ENCODE measurements around the gene NOVA1.

NOVA1 gene

DNA sequence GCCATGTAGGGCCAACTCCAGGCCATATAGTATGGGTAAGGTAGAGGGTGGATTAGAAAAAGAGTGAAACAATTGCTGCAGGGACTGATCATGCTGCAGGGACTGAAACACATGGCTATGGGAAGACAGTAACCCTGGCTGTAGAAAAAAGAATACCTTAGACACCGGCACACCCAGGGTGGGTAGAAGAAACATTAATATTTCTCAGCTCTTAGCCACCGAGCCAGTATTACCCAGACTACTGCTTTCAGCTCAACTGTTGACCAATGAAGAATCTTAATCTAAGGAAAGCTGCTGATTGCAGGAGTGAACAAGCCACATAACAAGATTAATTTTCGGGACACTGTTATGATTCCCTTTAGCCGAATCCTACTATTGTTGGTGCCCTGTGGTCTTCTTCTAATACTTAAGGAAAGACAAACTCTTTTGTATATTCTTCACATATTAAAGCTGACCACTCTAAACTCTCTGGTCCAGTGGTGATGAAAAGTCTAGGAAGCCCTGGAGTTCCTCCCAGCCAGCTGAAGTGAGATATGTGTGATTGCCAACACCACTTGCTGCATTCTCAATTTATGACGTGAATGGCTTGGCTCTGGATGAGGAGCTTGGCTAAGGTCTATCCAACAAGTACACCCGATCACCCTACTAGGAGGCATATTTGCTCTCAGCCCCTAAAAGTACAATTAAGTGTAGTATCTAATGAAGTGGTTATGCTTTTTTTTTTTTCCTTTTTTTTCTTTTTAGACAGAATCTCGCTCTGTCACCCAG is 69.2 kb downstream of the NOVA1 start:
- H3K27ac ChIP-seq, result no peak overlapping the region

DNA sequence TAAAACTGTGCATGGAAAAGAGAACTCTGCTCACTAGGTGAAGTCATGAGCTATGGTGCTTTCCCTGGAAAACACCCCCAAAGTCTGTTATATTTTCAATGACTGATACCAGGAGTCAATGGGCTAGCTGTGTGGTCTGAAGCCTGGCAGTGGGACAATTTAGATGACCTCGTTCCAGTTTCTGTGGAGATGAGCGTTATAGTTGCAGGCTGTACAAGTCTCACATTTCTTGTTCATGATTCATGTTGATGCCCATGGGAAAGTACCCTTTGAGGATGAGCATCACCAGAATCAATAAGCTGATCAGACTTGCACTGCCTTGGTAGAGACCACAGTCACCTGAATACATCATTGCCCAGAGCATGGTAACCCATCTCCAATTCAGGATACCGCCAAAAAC is 70.7 kb downstream of the NOVA1 start:
- Histone ChIP-seq H3K9me3 (ENCODE audit: control insufficient read depth, low read length) (no peaks in the 10 kb centered on the region), H3K4me1 (no peaks in the 10 kb centered on the region), H3K36me3 (ENCODE audit: control insufficient read depth, insufficient read depth, low read length) (no peaks in the 10 kb centered on the region), H3K4me2 (ENCODE audit: low read length) (no peak overlapping the region), H3K79me2 (no peaks in the 10 kb centered on the region), H3K9ac (no peak overlapping the region), H3K27me3 (ENCODE audit: control insufficient read depth, insufficient read depth, low read length) (no peaks in the 10 kb centered on the region), H3K27ac (no peak overlapping the region), H3K4me3 (ENCODE audit: low read depth, low read length) (no peak overlapping the region), H2AFZ (no peak overlapping the region)
- TF ChIP-seq, protein P1, sequence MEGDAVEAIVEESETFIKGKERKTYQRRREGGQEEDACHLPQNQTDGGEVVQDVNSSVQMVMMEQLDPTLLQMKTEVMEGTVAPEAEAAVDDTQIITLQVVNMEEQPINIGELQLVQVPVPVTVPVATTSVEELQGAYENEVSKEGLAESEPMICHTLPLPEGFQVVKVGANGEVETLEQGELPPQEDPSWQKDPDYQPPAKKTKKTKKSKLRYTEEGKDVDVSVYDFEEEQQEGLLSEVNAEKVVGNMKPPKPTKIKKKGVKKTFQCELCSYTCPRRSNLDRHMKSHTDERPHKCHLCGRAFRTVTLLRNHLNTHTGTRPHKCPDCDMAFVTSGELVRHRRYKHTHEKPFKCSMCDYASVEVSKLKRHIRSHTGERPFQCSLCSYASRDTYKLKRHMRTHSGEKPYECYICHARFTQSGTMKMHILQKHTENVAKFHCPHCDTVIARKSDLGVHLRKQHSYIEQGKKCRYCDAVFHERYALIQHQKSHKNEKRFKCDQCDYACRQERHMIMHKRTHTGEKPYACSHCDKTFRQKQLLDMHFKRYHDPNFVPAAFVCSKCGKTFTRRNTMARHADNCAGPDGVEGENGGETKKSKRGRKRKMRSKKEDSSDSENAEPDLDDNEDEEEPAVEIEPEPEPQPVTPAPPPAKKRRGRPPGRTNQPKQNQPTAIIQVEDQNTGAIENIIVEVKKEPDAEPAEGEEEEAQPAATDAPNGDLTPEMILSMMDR (IDR thresholded peaks at IDR 0.05), result no peak

More for the DNA sequence above, 69.2 kb downstream of the NOVA1 start:
- Histone ChIP-seq H3K27me3 (ENCODE audit: control insufficient read depth, insufficient read depth, low read length) (no peaks in the 10 kb centered on the region), H3K36me3 (ENCODE audit: control insufficient read depth, insufficient read depth, low read length) (no peaks in the 10 kb centered on the region), H3K4me1 (no peaks in the 10 kb centered on the region), H3K9me3 (ENCODE audit: control insufficient read depth, low read length) (no peaks in the 10 kb centered on the region), H3K4me3 (ENCODE audit: low read depth, low read length) (no peak overlapping the region), H3K4me2 (ENCODE audit: low read length) (no peak overlapping the region), H3K9ac (no peak overlapping the region), H3K79me2 (no peaks in the 10 kb centered on the region), H2AFZ (no peak overlapping the region)
- TF ChIP-seq, protein P1 (IDR thresholded peaks at IDR 0.05), result no peak

DNA sequence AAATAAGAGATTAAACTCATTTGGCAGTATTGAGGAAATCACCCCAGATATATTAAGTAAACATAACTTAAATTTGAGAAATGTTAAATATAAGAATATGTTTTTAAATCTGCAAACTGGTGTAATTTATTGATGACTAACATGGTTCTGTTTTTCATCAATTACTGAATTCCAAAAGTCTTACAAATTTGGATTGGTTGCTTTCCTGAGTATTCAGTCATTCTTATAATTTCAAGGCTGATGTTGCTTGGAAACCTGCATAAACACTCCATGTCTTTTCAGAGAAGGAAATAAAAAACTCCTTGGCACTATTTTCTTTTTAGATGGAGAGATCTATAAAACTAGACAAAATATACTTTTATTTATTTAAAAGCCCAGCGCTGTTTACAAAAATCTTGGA is 71.7 kb downstream of the NOVA1 start:
- no peaks in the 10 kb centered on the region for H3K27me3 ChIP-seq (ENCODE audit: control insufficient read depth, insufficient read depth, low read length)
- no peak overlapping the region for H3K9ac ChIP-seq
- no peak overlapping the region for H3K4me3 ChIP-seq (ENCODE audit: low read depth, low read length)
- no peaks in the 10 kb centered on the region for H3K36me3 ChIP-seq (ENCODE audit: control insufficient read depth, insufficient read depth, low read length)
- no peaks in the 10 kb centered on the region for H3K9me3 ChIP-seq (ENCODE audit: control insufficient read depth, low read length)
- H3K4me2 ChIP-seq (ENCODE audit: low read length), result no peak overlapping the region
- no peaks in the 10 kb centered on the region for H3K4me1 ChIP-seq
- TF ChIP-seq, protein P1 (IDR thresholded peaks at IDR 0.05), result no peak
- no peak overlapping the region for H2AFZ ChIP-seq
- H3K79me2 ChIP-seq, result no peaks in the 10 kb centered on the region
- no peak overlapping the region for H3K27ac ChIP-seq

DNA sequence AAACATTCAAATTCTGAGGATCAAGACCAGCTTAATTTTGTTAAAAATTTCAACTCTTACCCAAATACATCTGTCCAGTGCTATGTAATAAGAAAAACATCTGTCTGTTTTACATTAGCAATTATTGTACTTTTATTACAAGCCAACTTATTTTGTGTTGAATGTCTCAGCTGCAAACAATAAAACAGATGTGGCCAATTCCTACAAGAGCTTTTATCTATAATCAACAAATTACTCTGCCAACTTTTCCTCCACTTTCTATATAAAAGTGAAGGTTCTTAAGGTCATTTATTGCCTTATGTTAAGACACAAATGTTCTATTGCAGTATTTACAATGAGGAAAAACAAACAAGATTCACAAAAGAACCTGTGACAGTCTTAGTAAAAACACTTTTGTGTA is 72.7 kb downstream of the NOVA1 start:
- Histone ChIP-seq H3K79me2 (no peaks in the 10 kb centered on the region), H3K4me3 (ENCODE audit: low read depth, low read length) (no peak overlapping the region), H3K9ac (no peak overlapping the region), H3K9me3 (ENCODE audit: control insufficient read depth, low read length) (no peaks in the 10 kb centered on the region), H3K4me1 (no peaks in the 10 kb centered on the region), H2AFZ (no peak overlapping the region), H3K36me3 (ENCODE audit: control insufficient read depth, insufficient read depth, low read length) (no peaks in the 10 kb centered on the region), H3K4me2 (ENCODE audit: low read length) (no peak overlapping the region), H3K27ac (no peak overlapping the region), H3K27me3 (ENCODE audit: control insufficient read depth, insufficient read depth, low read length) (no peaks in the 10 kb centered on the region)
- TF ChIP-seq, protein P1 (IDR thresholded peaks at IDR 0.05), result no peak

DNA sequence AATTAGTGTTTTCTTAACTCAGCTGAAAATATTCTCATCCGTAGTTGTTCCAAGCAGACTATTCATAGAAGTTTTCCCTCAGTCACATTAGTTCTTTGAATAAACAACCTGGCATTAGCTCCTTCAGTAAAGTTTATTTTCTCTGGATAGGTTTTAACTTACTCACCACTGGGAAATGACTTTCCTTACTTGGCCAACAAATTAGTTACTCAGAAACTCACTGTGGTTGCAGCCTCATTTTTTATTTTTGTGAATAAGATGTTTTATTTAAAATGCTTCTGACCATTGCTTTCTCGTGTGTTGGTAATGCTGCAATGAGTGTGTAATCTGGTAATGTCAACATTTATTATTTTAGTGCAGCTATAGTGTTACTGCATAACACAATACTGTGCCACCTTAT is 74.9 kb downstream of the NOVA1 start:
- Histone ChIP-seq H3K9me3 (ENCODE audit: control insufficient read depth, low read length) (no peaks in the 10 kb centered on the region), H3K4me3 (ENCODE audit: low read depth, low read length) (no peak overlapping the region), H3K27me3 (ENCODE audit: control insufficient read depth, insufficient read depth, low read length) (no peaks in the 10 kb centered on the region), H3K4me1 (no peaks in the 10 kb centered on the region), H2AFZ (no peak overlapping the region), H3K36me3 (ENCODE audit: control insufficient read depth, insufficient read depth, low read length) (no peaks in the 10 kb centered on the region), H3K9ac (no peak overlapping the region), H3K4me2 (ENCODE audit: low read length) (no peak overlapping the region), H3K27ac (no peak overlapping the region), H3K79me2 (no peaks in the 10 kb centered on the region)
- TF ChIP-seq, protein P1 (IDR thresholded peaks at IDR 0.05), result no peak

All from parathyroid adenoma (tissue), 2 donors.